B cell (primary cell): ENCODE data around the gene NEO1.

Experiments used
- CTCF ChIP-seq: fragments of 200-600 bp; IDR thresholded peaks from one replicate; pipeline ENCODE4 v1.8.0; 2022; ENCODE audit warnings: antibody characterized with exemption, mild to moderate bottlenecking
- EZH2 ChIP-seq: IDR thresholded peaks from 2 replicates; pipeline ENCODE4 v1.6.1; 2012; ENCODE audit warnings: borderline replicate concordance, low read depth, mild to moderate bottlenecking, moderate library complexity, low read length; ENCODE audit not compliant: insufficient read depth, poor library complexity, severe bottlenecking

GRCh38 chr15:73035221-73035620 lies 17.0 kb upstream of the NEO1 start:
- TF ChIP-seq CTCF: no peak
- no peak for TF ChIP-seq EZH2
